ENCODE results near the gene GRIK2. TPM values are rescaled to one million over a fixed set of nuclear protein-coding genes. Genes with fewer than 3 reads are reported as not detected.

Gene GRIK2
- polyA plus RNA-seq, 1 of the 3 experiments (the other 2 are of a cell fraction), result 0.30 TPM

- TF ChIP-seq USF2 (IDR thresholded peaks at IDR 0.05; ENCODE audit: borderline replicate concordance, low read depth, low read length) (no peak), NRF1 (IDR thresholded peaks at IDR 0.05; ENCODE audit: low read depth, low read length) (no peak), TAF1 (IDR thresholded peaks at IDR 0.05; ENCODE audit: borderline replicate concordance, low read depth, low read length) (no peak), TCF12 (IDR thresholded peaks at IDR 0.05) (no peak), MXI1 (IDR thresholded peaks at IDR 0.05; ENCODE audit: low read depth, low read length) (no peak), JUND (IDR thresholded peaks at IDR 0.05) (no peak)
These were observed 433.2 kb downstream of the GRIK2 start (continued) for GRCh38 chr6:101826678-101827077.

DNA sequence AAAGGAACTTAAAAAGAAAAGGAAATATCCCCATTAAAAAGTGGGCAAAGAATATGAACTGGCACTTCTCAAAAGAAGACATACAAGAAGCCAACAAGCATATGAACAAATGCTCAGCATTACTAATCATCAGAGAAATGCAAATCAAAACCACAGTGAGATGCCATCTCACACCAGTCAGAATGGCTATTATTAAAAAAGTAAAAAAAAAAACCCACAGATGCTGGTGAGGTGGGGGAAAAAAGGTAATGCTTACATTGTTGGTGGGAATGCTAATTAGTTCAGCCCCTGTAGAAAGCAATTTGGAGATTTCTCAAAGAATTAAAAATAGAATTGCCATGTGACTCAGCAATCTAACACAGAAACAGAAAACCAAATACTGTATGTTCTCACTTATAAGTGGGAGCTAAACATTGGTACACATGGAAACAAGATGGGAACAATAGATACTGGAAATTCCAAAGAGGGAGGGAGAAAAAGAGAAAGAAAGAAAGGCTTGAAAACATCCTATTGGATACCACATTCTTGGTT, 437.1 kb downstream of the GRIK2 start:
- H4K20me1 ChIP-seq (ENCODE audit: insufficient read depth), result no peaks in the 10 kb centered on the region
- CTCF ChIA-PET, result no interaction called here
- H3K4me3 ChIP-seq (ENCODE audit: low read depth in 2 of 2, low read length in 1 of 2), result no peak overlapping the region
- no peaks in the 10 kb centered on the region for H3K79me2 ChIP-seq (ENCODE audit: insufficient read depth)
- H3K27me3 ChIP-seq (ENCODE audit: insufficient read depth), result no peaks in the 10 kb centered on the region
- H3K9ac ChIP-seq, result no peak overlapping the region
- no peaks in the 10 kb centered on the region for H3K36me3 ChIP-seq (replicated peaks in 1 of 2; ENCODE audit: control insufficient read depth in 1 of 2, insufficient read depth in 2 of 2, low read length in 1 of 2)
- DNase-seq, result no peak
- peak overlapping the region in 1 of 2 experiments; percentile 70; a peak in 2 of 4 replicates for H3K27ac ChIP-seq (ENCODE audit: low read depth in 2 of 2, low read length in 1 of 2)
- no peaks in the 10 kb centered on the region; a peak in 1 of 4 replicates for H3K4me1 ChIP-seq (ENCODE audit: control insufficient read depth in 1 of 2, insufficient read depth in 2 of 2, low read depth in 1 of 2, low read length in 1 of 2)
- H3K9me3 ChIP-seq, result 0 out of 2 replicates have a peak, but pooled peaks cover 2% of the 10 kb centered on the region
- TF ChIP-seq MEF2A (IDR thresholded peaks at IDR 0.05; ENCODE audit: borderline replicate concordance, low read depth) (0 out of 2 replicates have a peak, but pooled peaks have one; percentile 16), FOSL2 (IDR thresholded peaks at IDR 0.05; ENCODE audit: borderline replicate concordance, low read depth) (0 out of 2 replicates have a peak, but pooled peaks have one; percentile 10), GATA2 (CRISPR knock-in tag; IDR thresholded peaks at IDR 0.05) (no peak), TCF12 (IDR thresholded peaks at IDR 0.05) (peak; percentile 36), USF2 (IDR thresholded peaks at IDR 0.05; ENCODE audit: borderline replicate concordance, low read depth, low read length) (no peak)
- TF ChIP-seq, protein P1, sequence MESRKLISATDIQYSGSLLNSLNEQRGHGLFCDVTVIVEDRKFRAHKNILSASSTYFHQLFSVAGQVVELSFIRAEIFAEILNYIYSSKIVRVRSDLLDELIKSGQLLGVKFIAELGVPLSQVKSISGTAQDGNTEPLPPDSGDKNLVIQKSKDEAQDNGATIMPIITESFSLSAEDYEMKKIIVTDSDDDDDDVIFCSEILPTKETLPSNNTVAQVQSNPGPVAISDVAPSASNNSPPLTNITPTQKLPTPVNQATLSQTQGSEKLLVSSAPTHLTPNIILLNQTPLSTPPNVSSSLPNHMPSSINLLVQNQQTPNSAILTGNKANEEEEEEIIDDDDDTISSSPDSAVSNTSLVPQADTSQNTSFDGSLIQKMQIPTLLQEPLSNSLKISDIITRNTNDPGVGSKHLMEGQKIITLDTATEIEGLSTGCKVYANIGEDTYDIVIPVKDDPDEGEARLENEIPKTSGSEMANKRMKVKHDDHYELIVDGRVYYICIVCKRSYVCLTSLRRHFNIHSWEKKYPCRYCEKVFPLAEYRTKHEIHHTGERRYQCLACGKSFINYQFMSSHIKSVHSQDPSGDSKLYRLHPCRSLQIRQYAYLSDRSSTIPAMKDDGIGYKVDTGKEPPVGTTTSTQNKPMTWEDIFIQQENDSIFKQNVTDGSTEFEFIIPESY (IDR thresholded peaks at IDR 0.05; ENCODE audit: borderline replicate concordance, low read depth), result no peak
- no peaks in the 10 kb centered on the region for H3K9me2 ChIP-seq
- POLR2A ChIA-PET, result no interaction called here
- H3K4me2 ChIP-seq, result no peak overlapping the region
- H2AFZ ChIP-seq (ENCODE audit: low read depth), result no peak overlapping the region
- H3F3A ChIP-seq (replicated peaks; ENCODE audit: insufficient read depth), result peaks cover 14% of the 10 kb centered on the region

DNA sequence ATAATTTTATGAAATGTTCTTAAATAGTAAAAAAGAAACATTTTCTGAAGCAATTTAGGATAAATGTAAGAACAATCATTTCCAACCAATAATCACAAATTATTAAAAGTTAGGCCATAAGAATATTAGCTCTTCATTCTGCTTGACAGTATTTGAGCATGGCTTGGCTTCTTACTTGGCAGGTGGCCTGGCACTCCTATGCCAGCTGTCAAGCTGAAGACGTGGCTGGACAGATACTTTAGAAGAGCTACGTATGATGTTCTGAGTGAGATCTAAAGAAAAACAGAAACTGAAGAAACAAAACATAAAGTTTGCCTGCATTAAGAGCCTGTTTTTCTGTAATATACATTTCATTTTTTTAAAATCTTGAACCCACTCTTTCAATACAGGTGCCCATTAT, 438.9 kb downstream of the GRIK2 start:
- WGBS (ENCODE audit: low lambda C conversion rate), result 73% methylated on average over 2 of the region's 2 CpGs
- Histone ChIP-seq H3K36me3 (replicated peaks in 1 of 2; ENCODE audit: control insufficient read depth in 1 of 2, insufficient read depth in 2 of 2, low read length in 1 of 2) (no peaks in the 10 kb centered on the region), H3F3A (replicated peaks; ENCODE audit: insufficient read depth) (peaks cover 14% of the 10 kb centered on the region), H4K20me1 (ENCODE audit: insufficient read depth) (no peaks in the 10 kb centered on the region), H3K27me3 (ENCODE audit: insufficient read depth) (no peaks in the 10 kb centered on the region), H3K4me3 (ENCODE audit: low read depth in 2 of 2, low read length in 1 of 2) (no peak overlapping the region), H3K79me2 (ENCODE audit: insufficient read depth) (no peaks in the 10 kb centered on the region), H2AFZ (ENCODE audit: low read depth) (no peak overlapping the region), H3K9me3 (0 out of 2 replicates have a peak, but pooled peaks cover 2% of the 10 kb centered on the region), H3K4me1 (ENCODE audit: control insufficient read depth in 1 of 2, insufficient read depth in 2 of 2, low read depth in 1 of 2, low read length in 1 of 2) (no peaks in the 10 kb centered on the region; a peak in 1 of 4 replicates), H3K9me2 (no peaks in the 10 kb centered on the region), H3K9ac (no peak overlapping the region), H3K27ac (ENCODE audit: low read depth in 2 of 2, low read length in 1 of 2) (no peak overlapping the region), H3K4me2 (no peak overlapping the region)
- ChIA-PET CTCF (interaction anchor here (0.9 kb wide), 1 partner anchor 20 kb away, joined by 3 read pairs; no protein-coding TSS in a partner anchor), POLR2A (no interaction called here)
- no peak for TF ChIP-seq JUND (IDR thresholded peaks at IDR 0.05)
- no peak for TF ChIP-seq YY1 (IDR thresholded peaks at IDR 0.05; ENCODE audit: low read depth)
- no peak for TF ChIP-seq GABPA (IDR thresholded peaks at IDR 0.05; ENCODE audit: low read depth)
- TF ChIP-seq FOXJ3 (CRISPR knock-in tag; IDR thresholded peaks at IDR 0.05), result no peak
- TF ChIP-seq GATA2 (CRISPR knock-in tag; IDR thresholded peaks at IDR 0.05), result no peak
- TF ChIP-seq RFX5 (IDR thresholded peaks at IDR 0.05; ENCODE audit: low read length), result no peak
- no peak for TF ChIP-seq RCOR1 (IDR thresholded peaks at IDR 0.05; ENCODE audit: low read length)
- no peak for TF ChIP-seq ELF1 (IDR thresholded peaks at IDR 0.05)
- TF ChIP-seq, protein P2, sequence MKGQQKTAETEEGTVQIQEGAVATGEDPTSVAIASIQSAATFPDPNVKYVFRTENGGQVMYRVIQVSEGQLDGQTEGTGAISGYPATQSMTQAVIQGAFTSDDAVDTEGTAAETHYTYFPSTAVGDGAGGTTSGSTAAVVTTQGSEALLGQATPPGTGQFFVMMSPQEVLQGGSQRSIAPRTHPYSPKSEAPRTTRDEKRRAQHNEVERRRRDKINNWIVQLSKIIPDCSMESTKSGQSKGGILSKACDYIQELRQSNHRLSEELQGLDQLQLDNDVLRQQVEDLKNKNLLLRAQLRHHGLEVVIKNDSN (IDR thresholded peaks at IDR 0.05; ENCODE audit: borderline replicate concordance, low read depth), result no peak
- TF ChIP-seq NRF1 (IDR thresholded peaks at IDR 0.05; ENCODE audit: low read depth, low read length), result no peak
- no peak for TF ChIP-seq POLR2AphosphoS5 (IDR thresholded peaks at IDR 0.05; ENCODE audit: low read depth, low read length)
- no peak for TF ChIP-seq PBX3 (IDR thresholded peaks at IDR 0.05)
- no peak for DNase-seq
